ENCODE results near the gene RAI14. TPM values are rescaled to one million over a fixed set of nuclear protein-coding genes. Genes with fewer than 3 reads are reported as not detected.

The RAI14 gene
- total and polyA plus RNA-seq, 2 donors (not counting 3 experiments of a cell fraction or from before 2014, with no cell fraction given), result 114 to 369 TPM

DNA sequence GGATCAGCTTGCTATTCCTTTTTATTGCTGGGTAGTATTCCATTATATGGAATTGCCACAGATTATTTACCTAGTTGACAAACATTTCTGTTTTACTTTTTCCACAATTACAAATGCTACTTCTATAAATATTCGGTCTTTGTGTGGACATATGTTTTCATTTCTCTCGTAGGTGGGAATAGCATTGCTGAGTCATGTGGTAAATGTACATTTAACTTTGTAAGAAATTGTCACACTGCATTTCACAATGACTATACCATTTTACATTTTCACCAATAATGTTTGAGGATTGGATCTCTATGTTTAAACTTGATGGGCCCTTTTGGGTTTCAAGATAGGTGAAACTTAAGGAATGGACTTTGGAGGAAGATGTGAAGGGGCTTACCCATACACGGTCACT lies 19.7 kb downstream of the RAI14 start:
- H2AFZ ChIP-seq (ENCODE audit: low read depth, low read length), result no peak overlapping the region
- FAIRE-seq (no peak), DNase-seq (ENCODE audit: low read depth, low spot score) (no peak)
- H4K20me1 ChIP-seq (replicated peaks; ENCODE audit: control insufficient read depth, extremely low read depth, insufficient read depth, low read length), result peaks cover 11% of the 10 kb centered on the region
- no peaks in the 10 kb centered on the region for H3K27me3 ChIP-seq (ENCODE audit: control insufficient read depth in 2 of 2, insufficient read depth in 2 of 2, low read length in 2 of 2)
- CTCF ChIA-PET, result interaction anchor here (1.6 kb wide), 1 partner anchor 10 kb away, joined by 6 read pairs; no protein-coding TSS in a partner anchor
- no peak overlapping the region for H3K4me3 ChIP-seq (replicated peaks in 1 of 3; ENCODE audit: insufficient read depth in 1 of 3, low read depth in 1 of 3, low read length in 3 of 3)
- H3K36me3 ChIP-seq (ENCODE audit: control insufficient read depth in 2 of 2, extremely low read depth in 1 of 2, insufficient read depth in 2 of 2, low read length in 2 of 2), result peaks cover 0 to 2% of the 10 kb centered on the region in 2 experiments
- no peak overlapping the region for H3K4me2 ChIP-seq (ENCODE audit: insufficient read depth, low read length)
- POLR2A ChIA-PET, result no interaction called here
- H3K27ac ChIP-seq (ENCODE audit: insufficient read depth, low read depth, low read length), result peak overlapping the region; percentile 9
- H3K79me2 ChIP-seq (ENCODE audit: control insufficient read depth, insufficient read depth, low read length), result peaks cover 100% of the 10 kb centered on the region
- H3K9me3 ChIP-seq (replicated peaks; ENCODE audit: control insufficient read depth, insufficient read depth, low read length), result no peaks in the 10 kb centered on the region
- no peak overlapping the region for H3K9ac ChIP-seq (replicated peaks; ENCODE audit: extremely low read depth, insufficient read depth, low read length)
- dilution Hi-C loops (cut with MboI; ENCODE audit: extremely low pct_ligation_motif_present, low sequenced_read_pairs) (no loop called here), intact Hi-C loops (cut with micrococcal nuclease) (loop anchor here (10.0 kb wide), 1 partner anchor 1191 kb away; no protein-coding TSS in a partner anchor)
- no peak for TF ChIP-seq EZH2 (IDR thresholded peaks at IDR 0.05; ENCODE audit: borderline replicate concordance, low read depth, low read length, severe bottlenecking)
- TF ChIP-seq GATA2 (IDR thresholded peaks at IDR 0.05; ENCODE audit: insufficient read depth, insufficient read length, low read depth, low read length), result no peak
- no peak for TF ChIP-seq MAX (IDR thresholded peaks at IDR 0.05; ENCODE audit: insufficient read depth, insufficient read length)
- TF ChIP-seq, protein P1, sequence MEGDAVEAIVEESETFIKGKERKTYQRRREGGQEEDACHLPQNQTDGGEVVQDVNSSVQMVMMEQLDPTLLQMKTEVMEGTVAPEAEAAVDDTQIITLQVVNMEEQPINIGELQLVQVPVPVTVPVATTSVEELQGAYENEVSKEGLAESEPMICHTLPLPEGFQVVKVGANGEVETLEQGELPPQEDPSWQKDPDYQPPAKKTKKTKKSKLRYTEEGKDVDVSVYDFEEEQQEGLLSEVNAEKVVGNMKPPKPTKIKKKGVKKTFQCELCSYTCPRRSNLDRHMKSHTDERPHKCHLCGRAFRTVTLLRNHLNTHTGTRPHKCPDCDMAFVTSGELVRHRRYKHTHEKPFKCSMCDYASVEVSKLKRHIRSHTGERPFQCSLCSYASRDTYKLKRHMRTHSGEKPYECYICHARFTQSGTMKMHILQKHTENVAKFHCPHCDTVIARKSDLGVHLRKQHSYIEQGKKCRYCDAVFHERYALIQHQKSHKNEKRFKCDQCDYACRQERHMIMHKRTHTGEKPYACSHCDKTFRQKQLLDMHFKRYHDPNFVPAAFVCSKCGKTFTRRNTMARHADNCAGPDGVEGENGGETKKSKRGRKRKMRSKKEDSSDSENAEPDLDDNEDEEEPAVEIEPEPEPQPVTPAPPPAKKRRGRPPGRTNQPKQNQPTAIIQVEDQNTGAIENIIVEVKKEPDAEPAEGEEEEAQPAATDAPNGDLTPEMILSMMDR (IDR thresholded peaks at IDR 0.05; ENCODE audit: extremely low read depth in 1 of 2, insufficient read depth in 1 of 2, low read depth in 1 of 2, low read length in 2 of 2), result no peak
- no peak for TF ChIP-seq MYC (IDR thresholded peaks at IDR 0.05; ENCODE audit: low read depth, low read length)
- no peak for TF ChIP-seq POLR2AphosphoS5 (IDR thresholded peaks at IDR 0.05; ENCODE audit: insufficient read depth, low read depth, low read length)
- TF ChIP-seq POLR2A (IDR thresholded peaks at IDR 0.05; ENCODE audit: low read depth, low read length), result no peak
- TF ChIP-seq JUN (IDR thresholded peaks at IDR 0.05; ENCODE audit: borderline replicate concordance, insufficient read depth, insufficient read length, low read depth), result no peak
- TF ChIP-seq FOS (IDR thresholded peaks at IDR 0.05; ENCODE audit: borderline replicate concordance, insufficient read depth, low read length), result no peak
- BruUV-seq (replicated peaks), result no TSS peak
- H3K9me1 ChIP-seq (replicated peaks; ENCODE audit: control insufficient read depth, extremely low read depth, insufficient read depth, low read length), result no peaks in the 10 kb centered on the region
- H3K4me1 ChIP-seq (ENCODE audit: control insufficient read depth, extremely low read depth, insufficient read depth, low read length), result peaks cover 83% of the 10 kb centered on the region

All from endothelial cell of umbilical vein (primary cell).